ENCODE results near the gene STPG1.
A peak's percentile ranks its signal among the peaks of the same experiment; 100 is the strongest.

The STPG1 gene

DNA sequence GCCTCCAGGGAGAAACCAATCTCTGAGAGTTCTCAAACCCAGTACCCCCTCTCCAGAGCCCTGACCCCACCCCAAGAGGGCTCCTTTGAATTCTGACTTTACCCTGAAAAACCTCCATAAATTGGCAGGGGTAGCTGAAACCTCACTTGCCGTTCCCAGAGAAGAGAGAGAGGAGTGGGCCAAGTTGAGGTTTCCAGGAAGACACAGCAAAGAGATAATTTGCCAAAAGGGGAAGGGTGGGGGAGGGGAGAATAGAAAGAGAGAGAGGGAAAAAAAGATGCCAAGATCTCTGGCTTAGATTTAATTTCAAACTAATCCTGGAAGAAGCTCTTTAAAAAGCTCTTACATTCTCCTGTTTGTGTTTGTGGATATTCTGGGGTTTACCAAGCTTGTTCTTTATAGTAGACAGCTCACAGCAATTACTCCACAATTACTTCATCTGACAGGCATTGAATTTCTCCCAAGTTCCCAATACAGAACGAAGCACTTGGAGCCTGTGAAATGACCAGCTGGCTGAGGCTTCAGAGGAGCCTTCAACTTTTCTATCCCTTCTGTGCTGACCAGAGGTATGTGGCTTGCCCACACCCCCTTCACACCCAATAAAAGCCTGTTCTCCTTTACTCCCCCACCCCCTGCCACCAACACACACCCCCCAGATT lies 95.5 kb downstream of the STPG1 start:
- DNase-seq (ENCODE audit: low spot score), result peak; percentile 43

DNA sequence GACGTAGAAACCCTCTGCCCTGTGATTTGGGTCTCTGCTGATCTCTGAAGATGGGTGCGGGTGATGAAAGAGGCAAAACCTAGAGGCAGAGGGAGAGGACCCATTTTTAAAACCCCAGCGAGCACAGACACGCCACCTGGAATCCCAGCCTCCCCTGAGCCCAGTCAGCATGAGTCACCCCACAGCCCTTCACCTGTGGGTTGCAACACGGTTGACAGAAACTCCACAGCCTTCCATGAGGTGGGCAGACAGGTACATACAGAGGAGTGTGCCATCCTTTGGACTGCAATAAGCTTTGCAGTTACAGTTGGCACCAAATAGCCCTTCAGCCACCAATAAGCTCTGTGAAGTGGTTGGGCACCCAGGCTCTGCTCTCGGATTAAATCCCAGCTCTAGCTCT lies 96.5 kb downstream of the STPG1 start:
- DNase-seq (ENCODE audit: low spot score), result no peak

DNA sequence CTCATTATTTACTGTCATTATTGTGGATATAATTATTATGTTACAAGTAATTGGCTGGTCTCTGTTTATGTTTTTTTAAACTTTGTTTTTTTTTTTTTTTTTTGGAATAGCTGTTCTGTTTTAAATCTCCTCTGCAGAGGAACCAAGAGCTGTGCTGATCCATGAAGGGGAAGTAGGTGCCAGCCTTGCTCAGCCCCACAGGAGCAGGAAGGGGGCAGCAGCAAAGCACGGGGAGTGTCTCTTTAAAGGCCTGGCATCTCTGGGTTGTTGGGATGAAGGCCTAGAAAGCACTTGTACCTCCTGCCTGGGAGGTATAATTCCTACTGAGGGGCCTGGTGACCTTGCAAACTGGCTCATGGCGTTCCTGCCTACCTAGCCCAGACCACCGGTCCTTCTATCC lies 96.9 kb downstream of the STPG1 start:
- no peak for DNase-seq (ENCODE audit: low spot score)

DNA sequence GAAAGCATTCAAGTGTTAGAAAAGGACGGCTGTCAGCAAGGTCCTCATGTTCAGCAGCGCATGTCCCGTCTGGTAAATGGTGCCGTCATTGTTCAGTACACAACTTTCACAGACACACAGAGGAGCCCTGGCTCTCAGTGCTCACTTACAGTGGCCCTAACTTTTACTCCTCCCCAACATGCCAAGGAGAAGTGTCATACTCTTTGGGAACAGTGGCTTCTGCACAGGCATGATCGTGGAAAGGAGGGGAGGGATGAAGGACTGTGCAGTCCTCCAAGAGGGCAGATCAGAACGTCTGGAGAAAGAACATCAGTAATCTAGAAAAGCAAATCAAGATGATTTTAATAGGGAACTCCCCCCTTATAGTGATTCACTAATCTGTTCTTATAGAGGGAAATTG lies 98.2 kb downstream of the STPG1 start:
- DNase-seq (ENCODE audit: low spot score), result peak; percentile 34

DNA sequence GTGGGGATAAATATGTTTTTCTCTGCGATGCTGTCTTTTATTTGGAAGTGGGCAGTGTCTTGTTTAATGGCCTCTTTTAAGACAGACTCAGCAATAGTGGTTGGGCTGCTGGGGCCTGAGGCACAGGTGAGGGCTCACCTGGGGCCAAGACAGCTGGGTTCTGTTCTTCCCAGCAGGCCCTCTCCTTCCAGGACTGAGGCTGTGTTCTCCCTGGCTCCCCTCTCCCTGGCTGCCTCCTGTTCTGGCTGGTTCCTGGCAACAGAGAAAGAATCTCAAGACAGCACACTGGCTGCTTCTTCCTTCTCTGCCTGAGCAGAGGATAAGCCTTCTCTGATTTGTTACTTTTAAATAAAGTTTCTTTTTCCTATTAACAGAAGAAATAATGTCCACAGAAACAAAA lies 101.8 kb downstream of the STPG1 start:
- DNase-seq (ENCODE audit: low spot score), result no peak

DNA sequence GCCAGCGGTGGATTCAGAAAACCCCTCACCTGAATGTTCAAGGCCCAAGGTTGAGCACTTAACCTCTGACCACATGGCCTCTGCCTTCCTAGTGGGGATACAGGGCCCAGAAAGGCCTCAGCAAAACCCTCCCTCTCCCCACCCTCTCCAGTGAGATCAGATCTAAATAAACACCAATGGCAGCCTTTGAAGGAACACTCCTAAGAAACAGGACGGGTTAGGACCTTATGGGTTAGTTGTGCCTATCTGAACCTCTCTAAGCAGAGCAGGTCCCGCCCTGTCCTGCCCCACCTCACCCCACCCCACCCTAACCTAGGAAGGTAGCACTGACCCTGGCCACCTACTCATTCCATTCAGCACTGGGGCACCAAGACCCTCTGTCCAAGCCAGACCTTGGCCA lies 102.3 kb downstream of the STPG1 start:
- no peak for DNase-seq (ENCODE audit: low spot score)

DNA sequence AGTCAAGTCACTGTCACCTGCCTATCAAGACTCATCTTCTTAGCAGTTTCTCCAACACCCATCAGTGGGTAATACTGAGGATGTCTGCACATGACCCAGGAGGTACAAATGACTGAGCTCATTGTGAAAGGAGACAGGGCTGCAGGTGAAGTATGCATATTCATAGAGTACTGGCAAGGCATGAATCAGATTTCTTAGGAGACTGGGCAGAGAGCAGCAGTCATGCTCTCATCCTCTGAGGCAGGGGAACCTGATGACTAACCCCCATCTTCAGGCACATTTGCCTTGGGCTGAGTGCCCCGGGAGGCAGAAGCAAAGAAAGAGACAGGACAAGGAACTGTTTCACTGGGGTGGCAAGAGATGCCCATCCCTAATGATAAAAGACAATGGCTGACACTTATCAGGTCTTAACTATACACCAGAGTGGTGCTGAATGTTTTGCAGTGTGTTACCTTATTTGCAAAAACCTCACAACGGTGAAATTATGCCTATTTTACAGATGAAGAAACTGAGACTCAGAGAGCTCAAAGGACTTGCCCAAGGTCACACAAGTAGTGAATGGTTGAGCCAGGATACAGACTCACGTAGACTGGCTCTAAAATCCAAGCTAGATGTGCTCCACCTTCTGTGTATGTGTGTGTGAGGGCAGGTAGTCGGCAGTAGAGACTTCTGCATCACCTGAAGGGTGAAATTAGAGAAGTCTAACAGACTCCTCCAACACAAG lies 103.7 kb downstream of the STPG1 start:
- peak; percentile 28 for DNase-seq (ENCODE audit: low spot score)

DNA sequence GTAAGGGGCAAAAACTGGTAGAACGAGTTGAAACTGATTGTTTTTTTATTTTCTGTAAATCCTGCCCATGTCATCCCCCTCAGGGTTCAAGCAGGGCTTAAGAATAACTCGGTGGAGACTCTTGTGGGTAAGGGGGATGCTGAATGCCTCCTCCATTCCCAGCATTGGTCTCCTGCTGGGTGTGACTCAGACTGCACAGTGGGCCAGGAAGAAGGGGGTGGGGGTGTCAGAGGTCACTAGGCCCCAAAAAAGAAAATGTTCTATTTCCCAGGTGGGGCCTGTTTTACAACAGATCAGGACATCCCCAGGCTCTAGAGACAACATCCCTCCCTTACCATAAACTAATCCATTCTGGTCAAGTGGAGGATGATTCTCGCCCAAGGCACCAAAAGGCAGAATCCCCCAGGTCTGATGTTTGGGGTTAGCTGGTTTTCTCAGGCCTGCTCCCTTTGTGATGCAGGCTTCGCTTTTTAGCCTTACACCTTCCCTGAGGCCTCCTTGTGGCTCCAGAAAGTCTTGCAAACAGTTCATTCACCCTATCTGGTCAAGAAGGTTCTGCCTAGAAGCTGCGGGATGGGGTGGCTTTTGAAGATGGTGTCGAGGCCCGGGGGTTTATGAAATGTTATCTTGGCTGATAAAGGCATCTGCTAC lies 105.1 kb downstream of the STPG1 start:
- peak; percentile 39 for DNase-seq (ENCODE audit: low spot score)
